GM12891 (cell line): ENCODE data around the gene MRPL38.
A peak's percentile ranks its signal among the peaks of the same experiment; 100 is the strongest.

Source experiments
- DNase-seq: peaks from one replicate; pipeline ENCODE4 v3.0.0; 2011; ENCODE audit warnings: low spot score; ENCODE audit not compliant: insufficient read length
- FAIRE-seq: peaks from 2 replicates; lab custom pipeline; 2011; peaks lifted over from hg19 to GRCh38; lab: Jason Lieb, UNC
- PAX5 ChIP-seq: IDR thresholded peaks from 2 replicates; pipeline ENCODE4 v1.6.1; 2011; ENCODE audit warnings: low read length, moderate library complexity, mild to moderate bottlenecking; ENCODE audit not compliant: insufficient read depth, severe bottlenecking
- POLR2A ChIP-seq: IDR thresholded peaks from 2 replicates; pipeline ENCODE4 v1.6.1; 2011; ENCODE audit warnings: low read depth, low read length, control low read depth
- POLR2AphosphoS5 ChIP-seq: IDR thresholded peaks from 2 replicates; pipeline ENCODE4 v1.6.1; 2011; ENCODE audit warnings: low read depth, low read length, control low read depth
- POU2F2 ChIP-seq: IDR thresholded peaks from 2 replicates; pipeline ENCODE4 v1.6.1; 2011; ENCODE audit warnings: low read depth, mild to moderate bottlenecking, control low read depth, low read length, moderate library complexity
- SPI1 ChIP-seq: IDR thresholded peaks from 2 replicates; pipeline ENCODE4 v1.6.1; 2011; ENCODE audit warnings: low read depth, low read length, control low read depth
- TAF1 ChIP-seq: IDR thresholded peaks from 2 replicates; pipeline ENCODE4 v1.6.1; 2011; ENCODE audit warnings: low read depth, low read length, control low read depth

The MRPL38 gene

DNA sequence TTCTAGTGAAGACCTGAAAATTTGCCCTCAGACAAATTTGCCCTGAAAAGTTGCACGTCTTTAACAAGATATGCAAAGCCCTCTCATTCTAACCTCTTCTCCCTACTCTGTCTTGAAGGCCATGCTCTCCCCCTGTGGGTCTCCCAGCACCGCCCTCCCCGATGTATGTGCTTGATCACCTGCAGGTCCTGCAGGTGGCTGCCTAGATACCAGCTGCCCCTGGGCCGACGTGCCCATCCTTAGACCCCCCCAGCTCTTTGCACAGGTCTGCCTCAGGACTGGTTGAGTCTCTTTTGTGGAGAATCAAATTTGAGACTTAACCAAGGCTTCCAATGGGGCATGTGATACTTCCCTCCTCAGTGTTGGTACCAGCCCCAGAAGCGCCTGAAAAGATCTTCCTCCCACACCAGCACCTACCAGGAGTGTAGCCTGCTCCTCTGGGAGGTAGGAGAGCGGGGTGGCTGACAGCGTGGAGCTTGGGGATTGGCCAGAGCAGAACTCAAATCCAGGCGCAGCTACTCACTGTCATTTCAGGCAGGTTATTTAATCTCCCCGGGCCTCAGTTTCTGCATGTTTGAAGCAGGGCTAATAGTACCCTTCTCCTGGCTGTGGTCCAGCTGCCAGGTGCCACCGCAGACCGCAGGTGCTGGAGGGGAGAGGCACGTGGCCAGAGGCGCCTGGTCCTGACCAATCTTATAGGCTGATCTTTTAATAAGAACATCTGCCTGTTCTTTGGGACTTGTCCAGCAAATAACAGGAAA, 4.5 kb upstream of the MRPL38 start:
- FAIRE-seq (no peak), DNase-seq (no peak)
- TF ChIP-seq TAF1 (no peak), POU2F2 (no peak), POLR2AphosphoS5 (no peak), PAX5 (no peak), SPI1 (no peak), POLR2A (no peak)

GRCh38 chr17:75908201-75908600, 3.5 kb upstream of the MRPL38 start:
- DNase-seq (no peak), FAIRE-seq (no peak)
- TF ChIP-seq POU2F2 (no peak), PAX5 (no peak), POLR2A (no peak), POLR2AphosphoS5 (no peak), TAF1 (no peak), SPI1 (no peak)

DNA sequence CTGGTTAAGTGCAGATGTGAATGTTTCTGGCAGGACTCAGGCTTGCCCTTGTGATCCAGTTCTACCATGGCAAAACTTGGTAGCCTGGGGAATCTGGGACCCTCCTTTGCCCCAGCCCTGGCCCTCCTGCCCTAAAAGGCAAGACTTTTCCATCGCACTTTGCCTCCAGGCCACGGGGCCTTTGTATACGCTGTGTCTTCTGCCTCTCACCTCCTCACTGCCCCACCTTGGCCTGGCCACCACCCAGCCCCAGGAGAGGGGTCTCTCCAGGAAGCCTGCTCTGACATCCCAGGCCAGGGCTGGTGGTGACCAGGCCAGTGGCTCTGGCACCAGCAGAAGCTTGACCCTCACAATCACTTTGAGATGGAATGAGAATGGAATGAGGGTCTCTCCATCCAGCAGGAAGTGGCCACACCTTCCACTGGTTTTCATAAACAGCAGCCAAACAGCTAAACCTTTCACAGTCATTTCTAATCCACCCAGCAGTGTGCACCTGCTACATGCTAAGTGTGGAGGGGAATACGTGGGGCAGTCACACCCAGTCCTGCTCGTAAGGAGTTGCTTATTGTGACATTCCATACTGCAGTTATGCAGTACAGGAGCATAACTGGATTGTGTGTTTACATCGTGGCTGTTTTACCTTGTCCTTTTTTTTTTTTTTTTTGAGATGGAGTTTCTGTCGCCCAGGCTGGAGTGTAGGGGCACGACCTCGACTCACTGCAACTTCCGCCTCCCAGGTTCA, 1.6 kb upstream of the MRPL38 start:
- no peak for FAIRE-seq
- TF ChIP-seq POLR2AphosphoS5 (no peak), POU2F2 (no peak), SPI1 (no peak), TAF1 (no peak), PAX5 (no peak), POLR2A (no peak)
- no peak for DNase-seq

- peak; percentile 12; the same call in 1 of the 2 replicates for TF ChIP-seq POLR2AphosphoS5
- no peak for TF ChIP-seq TAF1
- FAIRE-seq (no peak), DNase-seq (no peak)
Measured at GRCh38 chr17:75902406-75902805, 2.3 kb downstream of the MRPL38 start.

DNA sequence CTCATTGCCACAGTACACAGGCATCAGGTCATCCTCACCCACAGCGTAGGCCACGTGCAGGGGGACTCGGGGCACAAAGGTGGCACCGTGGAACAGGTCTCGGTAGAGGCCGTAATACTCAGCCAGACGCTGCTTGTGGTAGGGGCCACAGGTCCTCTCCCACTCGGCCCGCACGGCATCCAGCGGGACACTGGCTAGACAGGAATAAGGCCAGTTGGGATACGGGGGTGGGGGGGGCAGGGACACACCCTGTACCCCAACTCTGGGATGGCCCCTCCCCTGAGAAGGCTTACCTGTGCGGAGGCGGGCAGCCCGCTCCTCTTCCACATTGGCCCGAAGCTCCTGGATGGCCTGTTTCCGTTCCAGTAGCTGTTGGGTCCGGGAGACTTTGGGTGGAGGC, 3.0 kb downstream of the MRPL38 start:
- no peak for TF ChIP-seq TAF1
- no peak for TF ChIP-seq POLR2A
- TF ChIP-seq POU2F2: no peak
- TF ChIP-seq PAX5: no peak
- TF ChIP-seq POLR2AphosphoS5: no peak
- TF ChIP-seq SPI1: no peak
- DNase-seq (no peak), FAIRE-seq (no peak)

DNA sequence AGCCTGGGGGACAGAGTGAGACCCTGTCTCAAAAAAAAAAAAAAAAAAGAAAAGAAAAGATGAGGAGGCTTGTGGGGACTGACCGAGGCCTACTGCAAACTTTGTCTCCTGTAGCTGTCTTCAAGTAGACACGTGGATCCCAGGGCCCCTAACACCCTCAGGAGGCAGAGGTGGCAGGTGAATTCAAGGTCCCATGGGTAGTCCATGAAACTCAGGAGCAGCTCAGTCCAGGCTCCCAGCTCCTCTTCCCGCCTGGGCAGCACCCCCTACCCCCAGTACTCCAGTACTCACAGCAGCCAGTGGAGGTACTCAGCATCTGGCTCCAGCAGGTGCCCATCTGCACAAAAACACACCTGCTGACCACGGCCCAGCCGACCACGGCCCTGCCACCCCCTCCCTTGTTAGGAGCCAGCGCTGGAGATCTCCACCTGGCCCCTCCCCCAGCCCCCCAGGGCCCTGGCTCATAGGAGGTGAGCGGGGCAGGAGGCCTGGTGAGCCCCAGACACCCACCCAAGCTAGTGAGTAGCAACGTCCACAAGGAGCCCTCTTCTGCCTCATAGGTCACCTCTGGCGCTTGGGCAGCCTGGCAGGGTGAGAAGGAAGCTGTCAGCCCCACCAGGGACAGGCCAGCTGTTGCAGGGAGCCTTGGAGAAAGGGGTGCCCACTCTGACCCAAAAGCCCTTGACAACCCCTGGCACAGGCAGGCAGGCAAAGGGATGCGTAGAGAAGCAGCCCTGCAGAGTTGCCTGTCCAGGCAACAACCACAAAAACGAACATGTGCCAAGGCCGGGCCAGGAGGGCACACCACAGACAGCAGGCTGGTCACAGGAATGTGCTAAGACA, 3.8 kb downstream of the MRPL38 start:
- DNase-seq (no peak), FAIRE-seq (no peak)
- no peak for TF ChIP-seq POLR2A
- no peak for TF ChIP-seq SPI1
- no peak for TF ChIP-seq PAX5
- TF ChIP-seq POU2F2: no peak
- TF ChIP-seq TAF1: no peak
- TF ChIP-seq POLR2AphosphoS5: no peak

DNA sequence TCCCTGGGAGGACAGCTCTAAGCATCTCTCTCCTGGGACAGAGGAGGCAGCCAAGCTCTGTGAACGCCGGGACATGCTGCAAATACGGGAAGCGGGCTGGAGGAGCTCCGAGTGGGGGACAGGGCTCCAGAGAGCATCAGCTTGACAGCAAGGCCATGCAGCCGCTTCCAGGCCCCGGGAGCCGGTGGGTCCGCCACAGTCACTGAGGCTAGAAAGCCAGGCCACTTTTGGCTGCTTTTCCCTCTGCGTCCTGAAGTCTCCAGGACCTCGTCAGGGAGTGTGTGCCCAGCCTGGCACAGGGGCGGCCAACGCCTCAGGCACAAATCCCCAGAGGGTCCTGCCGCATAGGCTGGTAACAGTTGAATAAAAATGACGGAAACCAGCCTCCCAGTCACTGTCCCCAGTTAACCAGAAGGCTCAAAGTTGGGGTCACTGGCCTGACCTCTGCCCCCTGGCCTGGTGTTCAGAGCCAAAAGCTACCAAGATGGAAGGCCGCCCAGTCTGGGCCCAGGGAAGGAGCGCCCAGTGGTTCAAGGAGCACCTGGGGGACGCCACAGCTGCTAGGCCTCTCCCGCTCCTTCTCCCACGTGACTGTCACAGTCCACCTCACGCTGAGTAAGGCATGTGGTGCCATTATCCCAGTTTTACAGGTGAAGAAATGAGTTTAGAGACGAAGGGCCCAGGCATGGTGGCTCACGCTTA, 4.8 kb downstream of the MRPL38 start:
- TF ChIP-seq POU2F2: no peak
- no peak for TF ChIP-seq POLR2A
- no peak for TF ChIP-seq POLR2AphosphoS5
- no peak for TF ChIP-seq TAF1
- TF ChIP-seq SPI1: no peak
- TF ChIP-seq PAX5: no peak
- FAIRE-seq: no peak
- DNase-seq: no peak

DNA sequence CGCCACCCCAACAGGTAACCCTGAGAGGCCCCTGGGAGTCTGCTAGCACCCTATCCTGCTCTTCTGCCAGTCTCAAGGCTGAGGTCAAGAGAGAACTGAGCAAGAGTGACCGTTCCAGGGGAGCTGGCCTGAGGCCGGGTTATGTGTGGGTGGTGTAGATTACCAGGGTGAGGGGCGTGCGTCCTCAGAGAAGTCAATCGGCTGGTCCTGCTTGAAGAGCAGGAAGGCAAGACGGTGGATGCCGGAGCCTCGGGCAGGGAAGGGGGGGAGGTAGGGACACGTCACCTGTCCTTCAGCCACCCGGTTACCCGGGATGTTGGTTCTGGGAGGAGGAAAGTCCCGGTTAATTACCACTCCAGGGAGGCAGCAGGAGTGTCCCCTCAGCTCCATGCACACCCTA, 5.3 kb downstream of the MRPL38 start:
- TF ChIP-seq POLR2AphosphoS5 (no peak), PAX5 (no peak), SPI1 (no peak)
- DNase-seq: no peak
- no peak for FAIRE-seq
